GM21423 (cell line): ENCODE measurements around the gene GAL3ST2.
"Not testable (repeated sequence)": the region's sequence is repeated elsewhere in the genome, so short reads cannot be mapped to it uniquely, and the experiment has no call there.

ENCODE experiments used
- ATAC-seq: cut with Tn5 transposase; IDR thresholded peaks from one replicate; pipeline ENCODE4 v1.9.1; 2021; ENCODE audit warnings: mild to moderate bottlenecking, moderate library complexity; ENCODE audit not compliant: unreplicated experiment

GAL3ST2 gene

DNA sequence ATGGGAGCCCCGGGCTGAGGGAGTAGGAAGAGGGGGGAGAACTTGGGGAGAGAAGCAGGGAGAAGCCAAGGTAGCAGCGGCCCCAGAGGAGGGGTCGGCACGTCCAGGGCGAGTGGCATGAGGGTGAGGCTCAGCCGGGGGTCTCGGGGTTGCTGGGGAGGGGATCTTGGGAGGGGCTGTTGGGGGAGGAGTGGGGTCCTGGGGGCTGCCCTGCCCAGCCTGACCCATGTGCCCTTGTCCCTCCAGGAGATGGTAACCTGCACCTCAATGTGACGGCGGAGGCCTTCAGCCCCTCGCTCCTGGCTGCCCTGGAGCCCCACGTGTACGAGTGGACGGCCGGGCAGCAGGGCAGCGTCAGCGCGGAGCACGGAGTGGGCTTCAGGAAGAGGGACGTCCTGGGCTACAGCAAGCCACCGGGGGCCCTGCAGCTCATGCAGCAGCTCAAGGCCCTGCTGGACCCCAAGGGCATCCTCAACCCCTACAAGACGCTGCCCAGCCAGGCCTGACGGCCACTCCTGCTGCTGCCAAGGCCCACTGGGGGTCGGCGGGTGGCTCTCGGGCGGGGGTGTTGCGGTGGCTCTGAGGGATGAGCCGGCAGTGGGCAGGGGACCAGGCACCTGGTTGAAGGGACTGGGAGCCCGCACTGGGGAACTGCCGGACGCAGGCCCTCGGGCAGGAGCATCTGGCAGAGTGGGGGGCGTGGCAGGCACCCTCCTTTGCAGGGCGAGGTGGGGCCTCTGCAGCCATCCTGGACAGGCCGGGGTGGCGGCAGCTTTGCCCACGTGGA, 9.0 kb upstream of the GAL3ST2 start:
- no peak for ATAC-seq

DNA sequence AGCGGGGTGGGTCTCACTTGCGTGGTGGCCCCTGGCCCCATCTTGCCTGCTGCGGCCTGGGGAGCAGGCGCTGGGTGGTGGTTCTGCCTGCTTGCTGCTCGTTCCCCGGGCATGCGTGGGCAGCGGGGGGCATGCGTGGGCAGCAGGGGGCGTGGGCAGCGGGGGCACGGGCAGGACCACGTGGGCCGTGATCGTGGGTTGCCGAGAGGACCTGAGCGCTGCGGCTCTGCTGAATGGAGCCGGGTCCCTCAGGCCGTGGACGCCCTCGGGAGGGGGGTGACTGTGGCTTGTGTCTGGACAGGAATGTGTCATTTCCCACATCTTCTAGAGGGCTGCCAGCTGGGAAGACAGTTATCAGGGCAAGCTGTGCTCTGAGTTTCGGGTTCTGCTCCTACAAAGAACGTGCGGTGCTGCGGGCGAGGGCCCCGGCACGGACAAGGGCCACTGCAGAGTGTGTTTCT, 8.3 kb upstream of the GAL3ST2 start:
- no peak for ATAC-seq

DNA sequence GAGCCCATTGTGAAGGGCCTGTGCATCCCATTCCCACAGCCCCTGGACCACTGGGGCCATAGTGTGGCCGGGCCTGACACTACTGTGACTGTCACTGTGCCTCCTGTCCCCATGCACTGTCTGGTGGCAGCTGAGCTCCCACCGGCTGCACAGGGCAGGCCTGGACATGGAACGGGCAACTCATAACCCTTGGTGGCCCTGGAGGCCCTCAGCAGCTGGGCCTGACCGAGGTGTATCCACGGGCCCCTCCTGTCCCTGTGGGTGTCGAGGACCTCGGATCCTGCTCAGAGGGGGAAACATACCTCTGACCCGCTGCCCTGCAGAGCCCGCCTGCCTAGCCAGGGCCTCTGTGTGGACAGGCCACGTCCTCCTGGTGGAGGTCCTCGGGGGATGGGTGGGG, 7.8 kb upstream of the GAL3ST2 start:
- no peak for ATAC-seq

DNA sequence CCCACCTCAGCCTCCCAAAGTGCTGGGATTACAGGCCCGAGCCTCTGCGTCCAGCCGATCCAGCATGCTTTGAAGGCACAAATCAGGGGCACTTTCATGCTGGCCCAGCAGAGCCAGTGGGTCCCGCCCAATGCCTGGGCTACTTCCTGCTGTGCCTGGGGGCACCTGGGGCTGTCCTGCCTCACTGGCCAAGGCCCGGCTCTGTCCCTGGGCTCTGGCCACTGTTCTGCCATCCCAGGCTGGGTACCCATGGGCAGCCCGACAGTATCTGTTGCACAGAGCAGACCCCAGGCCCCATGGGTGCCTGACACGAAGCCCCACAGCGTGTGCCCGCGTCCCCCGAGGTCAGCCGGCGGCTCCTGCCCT, 6.8 kb upstream of the GAL3ST2 start:
- ATAC-seq = no peak

DNA sequence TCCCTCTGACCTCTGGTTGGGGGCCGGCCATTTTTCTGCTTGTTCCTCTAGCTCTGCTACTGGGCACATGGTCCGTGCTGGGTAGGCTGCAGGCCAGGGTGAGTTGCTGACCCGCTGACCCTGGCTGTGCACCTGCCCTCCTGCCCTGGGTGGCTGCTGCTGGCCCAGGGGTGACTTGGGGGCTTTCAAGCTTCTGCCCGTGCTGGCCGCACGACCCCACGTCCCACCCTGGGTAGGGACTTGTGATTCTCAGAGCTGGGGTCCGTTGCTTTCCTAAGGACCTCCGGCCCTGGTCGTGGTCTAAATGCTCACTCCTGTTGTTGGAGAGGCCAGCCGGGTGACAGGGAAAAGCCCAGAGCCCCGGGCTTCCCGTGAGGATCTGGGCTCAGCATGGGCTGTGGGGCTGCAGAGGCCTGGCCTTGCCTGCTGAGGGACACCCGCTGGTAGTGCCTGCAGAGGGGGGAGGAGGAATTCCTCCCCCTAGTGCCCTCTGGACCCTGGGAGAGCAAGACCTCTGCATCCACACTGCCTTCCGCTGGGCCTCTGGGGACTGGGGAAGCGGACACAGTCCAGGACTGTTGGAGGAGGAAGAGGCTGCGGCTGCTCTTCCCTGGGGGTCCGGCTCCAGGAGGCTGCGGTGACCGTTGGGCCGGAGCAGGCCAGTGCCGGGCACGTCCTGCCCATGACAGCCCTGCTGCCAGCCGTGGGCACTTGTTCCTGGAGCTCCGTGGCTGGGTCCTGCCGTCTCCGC, 6.3 kb upstream of the GAL3ST2 start:
- ATAC-seq = no peak

DNA sequence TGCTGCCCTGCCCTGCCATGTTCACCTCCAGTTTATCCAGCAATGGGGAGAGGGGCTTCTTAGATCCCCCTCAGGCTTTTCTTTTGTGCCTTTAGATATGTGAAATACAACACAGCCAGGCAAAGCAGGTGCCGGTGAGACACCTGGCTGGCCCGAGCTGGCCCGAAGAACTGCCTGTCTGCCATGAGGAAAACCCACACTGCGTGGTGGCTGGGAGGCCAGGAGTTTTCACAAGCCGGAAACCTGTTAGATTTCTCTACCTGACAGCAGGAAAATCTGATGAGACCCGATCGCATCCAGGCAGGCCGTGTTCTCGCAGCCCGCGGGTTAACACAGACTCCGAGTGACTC, 5.7 kb upstream of the GAL3ST2 start:
- no peak for ATAC-seq

DNA sequence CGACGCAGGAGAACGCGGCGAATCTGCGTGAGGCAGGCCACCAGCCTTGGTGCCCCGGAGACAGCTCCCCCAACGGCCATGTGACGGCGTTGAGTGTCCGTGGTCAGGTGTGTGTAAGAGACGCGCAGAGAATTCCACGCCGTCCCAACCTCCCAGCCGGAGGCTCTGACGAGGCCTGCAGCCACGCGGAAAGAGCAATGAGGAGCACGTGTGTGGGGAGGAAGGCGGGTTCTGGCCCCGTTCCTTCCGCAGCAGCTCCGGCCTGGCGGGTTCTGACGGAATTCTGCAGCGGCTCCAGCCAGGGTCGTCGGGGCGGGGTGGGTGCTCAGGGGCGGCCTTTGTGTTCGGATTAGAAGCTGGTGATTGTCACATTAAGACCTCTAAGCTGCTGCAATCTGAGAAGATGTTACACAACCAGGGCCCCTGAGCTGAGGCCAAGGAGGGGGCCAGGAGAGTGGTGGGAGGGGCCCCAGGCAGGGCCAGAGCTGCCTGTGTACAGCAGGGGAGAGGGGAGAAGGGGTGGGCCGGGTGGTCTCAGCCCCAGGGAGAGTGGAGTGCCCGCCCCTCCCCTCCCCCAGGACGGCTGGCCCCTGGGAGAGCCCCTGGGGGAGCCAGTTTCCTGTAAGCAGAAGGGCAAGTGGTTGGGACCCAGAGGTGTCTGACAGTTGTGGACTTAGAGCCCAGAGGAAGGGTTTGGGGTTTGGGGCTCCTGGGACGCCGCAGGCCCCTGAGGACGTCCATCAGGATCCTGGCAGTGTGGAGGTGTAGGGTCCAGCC, 5.1 kb upstream of the GAL3ST2 start:
- ATAC-seq = no peak

DNA sequence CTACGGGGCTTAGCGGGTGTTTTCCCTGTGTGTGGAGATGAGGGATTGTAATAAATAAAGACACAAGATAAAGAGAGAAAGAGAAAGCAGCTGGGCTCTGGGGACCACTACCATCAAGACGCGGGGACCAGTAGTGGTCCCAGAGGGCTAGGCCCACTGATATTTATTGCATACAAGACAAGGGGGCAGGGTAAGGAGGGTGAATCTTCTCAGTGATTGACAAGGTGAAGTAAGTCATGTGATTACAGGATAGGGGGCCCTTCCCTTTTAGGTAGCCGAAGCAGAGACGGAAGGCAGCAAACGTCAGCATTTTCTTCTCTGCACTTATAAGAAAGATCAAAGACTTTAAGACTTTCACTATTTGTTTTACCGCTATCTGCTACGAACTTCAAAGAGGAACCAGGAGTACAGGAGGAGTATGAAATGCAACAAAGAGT, 4.5 kb upstream of the GAL3ST2 start:
- ATAC-seq = no peak

DNA sequence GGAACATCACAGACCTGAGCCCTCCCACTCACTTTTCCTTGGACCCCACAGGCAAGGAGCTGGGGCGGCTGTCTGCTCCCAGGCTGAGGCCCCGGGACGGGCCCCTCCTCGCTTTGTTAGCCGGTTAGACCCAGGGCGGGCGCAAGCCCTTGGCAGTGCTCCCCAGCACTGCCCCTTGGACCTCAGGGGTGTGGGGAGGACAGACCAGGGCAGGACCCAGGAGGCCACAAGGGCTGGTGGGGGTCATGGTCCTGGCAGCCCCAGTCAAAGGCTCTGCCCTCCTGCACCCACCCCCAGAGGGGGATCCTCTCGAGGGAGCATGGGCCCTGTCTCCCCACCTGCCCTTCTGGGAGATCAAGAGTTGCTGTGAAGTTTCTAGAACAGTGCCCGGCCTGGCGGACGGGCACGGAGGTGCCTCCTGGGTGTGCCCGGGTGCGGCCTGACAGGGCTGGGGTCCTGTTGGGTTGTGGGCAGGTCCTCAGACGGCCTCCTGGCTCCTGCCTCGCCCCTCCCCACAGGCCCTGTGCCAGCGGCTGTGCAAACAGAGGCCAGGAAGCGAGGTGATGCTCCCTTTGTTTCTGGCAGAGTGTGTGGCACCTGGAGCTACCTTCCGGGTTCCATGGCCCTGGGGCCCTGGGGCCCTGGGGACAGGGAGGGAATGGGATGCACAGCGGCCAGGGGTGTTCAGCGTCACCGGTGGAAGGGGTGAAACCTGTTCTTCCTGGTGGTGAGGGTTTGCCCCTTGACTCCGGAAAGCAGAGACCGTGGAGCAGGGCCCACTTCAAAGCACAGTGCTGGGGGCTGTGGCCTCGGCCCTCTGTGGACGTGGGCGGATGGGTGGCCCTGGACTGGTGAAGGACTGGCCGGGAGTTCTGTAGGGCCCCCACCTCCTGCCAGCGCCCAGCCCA, 2.9 kb upstream of the GAL3ST2 start:
- no peak for ATAC-seq

DNA sequence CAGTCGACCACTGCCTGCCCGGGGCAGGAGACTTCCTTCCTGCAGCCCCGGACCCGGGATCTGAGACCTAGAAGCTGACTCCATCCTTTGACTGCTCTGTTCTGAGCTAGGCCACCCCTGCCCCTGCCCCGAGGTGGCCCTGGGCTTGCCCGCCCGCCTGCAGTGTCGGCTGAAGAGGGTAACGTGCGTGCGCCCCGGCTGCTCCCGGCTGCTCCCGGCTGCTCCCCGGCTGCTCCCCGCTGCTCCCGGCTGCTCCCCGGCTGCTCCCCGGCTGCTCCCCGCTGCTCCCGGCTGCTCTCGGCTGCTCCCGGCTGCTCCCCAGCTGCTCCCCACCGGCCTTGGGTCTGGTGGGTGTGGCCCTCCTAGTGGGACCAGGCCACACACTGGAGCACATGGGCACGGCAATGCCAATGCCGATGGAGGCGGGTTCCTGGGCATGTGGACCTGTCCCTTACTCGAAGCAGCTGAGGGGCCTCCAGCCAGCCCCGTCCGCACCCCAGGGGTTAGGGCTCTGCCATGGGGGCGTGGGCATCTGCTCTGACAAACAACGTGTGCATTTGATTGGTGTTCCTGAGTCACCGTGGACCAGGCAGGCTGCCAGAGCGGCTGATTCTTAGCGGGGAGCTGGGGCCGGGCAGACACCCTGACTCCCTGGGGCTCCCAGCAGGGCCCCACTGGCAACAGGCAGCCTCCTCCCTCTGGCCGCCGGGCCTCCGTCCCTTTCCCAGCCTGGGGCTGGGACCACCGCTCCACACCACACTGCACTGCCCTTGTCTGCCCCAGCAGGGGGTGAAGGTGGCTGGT, 2.0 kb upstream of the GAL3ST2 start:
- no peak for ATAC-seq

DNA sequence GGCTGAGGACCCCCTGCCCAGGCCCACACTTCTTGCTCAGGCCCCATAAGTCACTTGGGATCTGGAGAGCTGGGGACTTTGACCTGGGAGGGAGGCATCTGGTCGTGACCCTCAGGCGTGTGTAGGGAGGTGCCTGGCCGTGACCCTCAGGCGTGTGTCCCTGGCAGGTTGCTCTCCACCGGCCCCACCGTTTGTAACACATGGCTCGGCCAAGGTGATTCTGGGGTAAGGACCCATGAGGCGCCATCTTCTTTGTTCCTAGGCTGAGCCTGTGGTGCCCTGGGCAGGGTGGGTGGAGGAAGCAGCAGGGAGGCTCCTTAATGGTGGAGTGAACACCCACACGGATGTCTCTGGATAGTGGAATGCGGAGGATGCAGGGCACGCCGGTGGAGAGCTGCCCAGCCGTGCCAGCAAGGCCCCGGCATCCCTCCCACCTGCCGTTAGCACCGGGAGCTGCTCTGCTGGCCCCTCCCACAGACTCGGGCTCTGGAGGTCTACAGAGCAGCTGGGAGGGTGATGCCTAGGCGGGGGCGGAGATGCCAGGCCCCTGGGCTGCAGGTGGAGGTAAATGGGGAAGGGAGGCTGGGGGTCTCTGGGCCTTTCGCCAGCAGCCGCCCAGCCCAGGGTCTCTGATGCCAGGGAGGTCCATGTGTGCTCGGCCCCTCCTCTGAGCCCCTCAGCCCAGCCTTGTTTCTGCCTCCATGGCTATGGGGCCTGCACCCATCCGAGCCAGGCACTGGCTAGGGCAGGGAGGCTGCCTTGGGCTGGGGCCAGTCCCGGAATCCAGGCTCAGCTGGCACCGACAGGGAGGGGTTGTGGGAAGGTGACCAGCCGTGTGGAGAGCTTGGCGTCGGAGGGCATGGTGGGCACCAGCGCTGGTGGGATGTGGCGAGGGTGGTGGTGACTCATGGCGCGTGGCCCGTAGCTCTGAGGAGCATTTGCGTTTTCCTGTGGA, 1.1 kb upstream of the GAL3ST2 start:
- ATAC-seq = no peak

DNA sequence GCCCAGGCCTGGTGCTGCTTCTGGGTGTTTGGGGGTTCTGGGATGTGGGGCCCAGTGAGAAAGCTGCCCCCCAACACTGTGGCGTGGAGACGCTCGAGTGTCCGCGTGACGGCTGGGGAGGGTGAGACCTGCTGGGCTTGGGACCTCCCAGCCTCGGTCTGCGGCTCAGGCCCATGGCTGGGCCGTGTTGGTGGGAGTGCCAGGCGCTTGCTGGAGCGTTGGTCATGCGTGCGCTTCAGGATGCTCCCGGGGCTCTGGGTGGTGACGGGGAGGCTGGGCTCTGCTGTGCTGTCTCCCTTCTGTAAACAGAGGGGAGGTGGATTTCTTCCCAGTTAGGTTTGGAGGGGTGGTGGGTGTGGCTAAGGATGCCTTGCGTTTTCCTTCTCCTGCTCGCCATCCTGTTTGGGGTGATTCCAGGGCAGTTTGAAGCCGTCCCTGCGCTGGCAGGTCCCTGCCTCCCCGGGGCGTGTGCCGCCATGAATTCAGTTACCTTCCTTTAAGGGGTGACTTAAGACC, 606 bp downstream of the GAL3ST2 start:
- ATAC-seq = no peak

DNA sequence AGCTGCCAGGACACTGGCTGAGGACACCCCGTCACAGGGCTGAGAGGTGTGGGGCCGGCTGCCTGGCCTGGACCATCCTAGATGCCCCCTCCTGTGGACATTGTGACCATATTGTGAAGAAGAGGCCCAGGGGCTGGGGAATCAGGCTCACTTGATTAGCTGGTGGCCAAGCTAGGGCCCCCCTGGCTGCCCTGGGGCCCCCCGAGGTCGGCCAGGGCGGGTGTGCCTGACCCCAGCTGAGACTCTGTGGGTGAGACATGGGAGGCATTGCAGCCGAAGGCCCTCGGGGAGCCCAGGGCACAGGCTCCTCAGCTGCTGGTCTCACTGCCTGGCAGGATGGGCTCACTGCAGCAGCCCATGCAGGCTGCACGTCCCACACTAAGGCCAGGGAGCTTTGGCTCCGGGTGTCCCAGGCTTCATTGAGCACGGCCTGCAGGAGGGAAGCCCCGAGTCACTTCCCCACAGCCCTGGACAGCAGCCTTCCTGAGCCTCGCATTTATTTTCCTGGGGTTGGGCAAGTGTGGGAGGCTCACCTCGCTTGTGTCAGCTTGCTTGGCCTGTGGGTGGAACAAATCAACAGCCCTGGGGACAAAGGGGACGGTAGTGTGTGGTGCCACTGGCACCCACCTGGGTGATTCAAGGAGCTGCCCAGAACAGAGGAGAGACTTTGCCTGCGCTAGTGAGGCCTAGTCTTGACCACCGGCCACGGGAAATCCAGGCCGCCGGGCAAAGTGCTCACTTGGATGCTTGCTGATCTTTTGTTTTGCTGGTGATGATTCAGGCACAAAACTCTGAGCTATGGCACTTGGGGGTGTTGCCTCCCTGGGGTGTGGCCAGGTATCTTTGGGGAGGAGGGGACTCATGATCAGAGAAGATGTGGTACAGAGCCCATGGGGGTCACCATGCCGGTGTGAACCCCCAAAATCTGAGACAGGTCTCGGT, 1.3 kb downstream of the GAL3ST2 start:
- no peak for ATAC-seq

DNA sequence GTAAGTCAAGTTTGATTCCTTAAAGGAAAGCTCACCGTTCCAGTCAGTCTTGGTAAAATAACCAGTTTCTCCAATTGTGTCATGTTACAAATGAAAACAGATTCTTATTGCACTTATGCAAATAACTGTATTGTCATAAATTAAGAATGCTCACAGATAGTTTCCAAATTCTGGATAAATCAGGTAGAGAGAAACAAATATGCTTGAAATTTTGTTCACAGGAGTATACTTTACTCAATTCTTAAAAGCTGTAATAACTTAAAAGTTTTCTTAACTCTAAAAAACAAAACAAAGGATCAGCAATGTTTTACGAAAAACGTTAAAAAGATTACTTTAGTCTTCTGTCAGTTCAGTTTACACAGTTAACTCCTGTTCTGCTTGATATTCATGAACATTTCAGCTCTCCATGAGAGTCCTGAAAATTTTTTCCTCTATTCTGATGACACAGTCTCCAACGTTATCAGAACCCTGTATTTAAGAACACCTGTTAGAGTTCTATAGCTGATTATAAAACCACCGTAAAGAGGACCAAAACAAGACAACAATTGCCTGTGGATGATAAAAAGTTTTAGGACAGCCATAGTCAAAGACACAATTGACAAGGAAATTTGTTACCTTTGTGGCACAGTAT, 4.4 kb downstream of the GAL3ST2 start:
- no peak for ATAC-seq

DNA sequence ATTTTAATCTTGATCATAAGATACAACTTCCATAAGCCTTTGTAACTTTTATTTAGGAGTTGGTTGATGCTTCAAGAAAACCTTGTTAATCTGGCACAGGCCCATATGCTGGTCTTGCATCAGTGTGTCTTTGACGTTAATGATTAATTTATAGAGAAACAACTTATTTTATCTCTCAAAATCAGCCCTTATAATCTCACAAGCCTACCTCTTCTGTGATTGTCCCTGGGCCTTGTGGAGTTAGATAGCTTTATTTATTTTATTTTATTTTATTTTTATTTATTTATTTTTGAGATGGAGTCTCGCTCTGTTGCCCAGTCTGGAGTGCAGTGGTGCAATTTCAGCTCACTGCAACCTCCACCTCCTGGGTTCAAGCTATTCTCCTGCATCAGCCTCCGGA, 5.4 kb downstream of the GAL3ST2 start:
- ATAC-seq = not testable (repeated sequence)

DNA sequence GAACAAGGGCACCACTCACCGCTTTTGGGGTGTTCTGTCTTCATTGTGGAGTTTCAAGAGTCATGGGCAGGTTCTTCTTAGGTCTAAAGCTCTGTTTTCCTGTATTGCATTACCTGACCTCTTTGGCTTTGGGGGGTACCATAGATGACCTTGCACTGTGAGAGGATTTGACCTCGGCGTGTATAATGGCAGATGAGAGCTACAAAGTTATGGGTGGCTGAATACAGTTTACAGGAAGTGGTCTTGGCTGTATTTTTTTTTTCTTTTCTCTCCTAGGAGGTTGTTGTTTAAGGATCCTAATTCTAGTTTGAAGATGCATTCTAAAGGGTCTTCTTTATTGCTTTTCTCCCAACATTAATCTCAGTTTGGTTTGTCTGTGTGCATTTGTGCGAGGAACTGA, 11.5 kb downstream of the GAL3ST2 start:
- no peak for ATAC-seq

DNA sequence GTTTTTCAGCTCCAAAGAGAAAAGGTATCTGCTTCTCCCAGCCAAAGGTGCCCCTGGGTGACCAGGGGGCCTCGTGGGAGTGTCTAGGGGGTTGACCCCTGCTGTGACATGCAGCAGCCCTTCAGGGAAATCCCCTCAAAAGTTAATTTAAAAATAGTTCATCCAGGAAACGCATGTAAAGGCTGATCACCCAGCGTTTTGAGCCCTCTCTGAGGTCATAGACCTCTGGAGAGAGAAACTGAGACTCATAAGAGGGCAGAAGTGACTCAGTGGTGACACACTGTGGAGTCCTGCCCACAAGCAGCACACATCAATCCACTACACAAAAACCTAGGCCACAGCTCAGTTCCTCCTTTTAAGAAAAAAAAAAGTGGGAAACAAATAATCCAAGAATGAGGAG, 11.9 kb downstream of the GAL3ST2 start:
- ATAC-seq = peak; percentile 49
